Osteoblast (primary cell): Measurements from ENCODE around the gene LRP1-AS. TPM values are rescaled to one million over a fixed set of nuclear protein-coding genes. Genes with fewer than 3 reads are reported as not detected.

Experiments used
- DNase-seq: peaks from one replicate; pipeline ENCODE4 v3.0.0; 2011; ENCODE audit warnings: low spot score, mixed read lengths; ENCODE audit not compliant: insufficient read length; ENCODE audit errors: missing footprints
- H2AFZ ChIP-seq: 2 replicates; pipeline ENCODE4 v1.6.0; 2011; ENCODE audit warnings: mild to moderate bottlenecking, low read length
- H3K27ac ChIP-seq: 2 replicates; pipeline ENCODE4 v1.5.1; 2011; ENCODE audit warnings: mild to moderate bottlenecking, low read depth, low read length, moderate library complexity
- H3K27me3 ChIP-seq: 2 replicates; pipeline ENCODE4 v1.6.0; 2012; ENCODE audit warnings: mild to moderate bottlenecking, control low read depth, inconsistent platforms, low read length, moderate library complexity; ENCODE audit not compliant: insufficient read depth
- H3K36me3 ChIP-seq: 2 replicates; pipeline ENCODE4 v1.5.1; 2011; ENCODE audit warnings: mild to moderate bottlenecking, low read length, control low read depth, moderate library complexity; ENCODE audit not compliant: insufficient read depth
- H3K4me1 ChIP-seq: 2 replicates; pipeline ENCODE4 v1.5.1; 2011; ENCODE audit warnings: mild to moderate bottlenecking, low read length, control low read depth, moderate library complexity; ENCODE audit not compliant: insufficient read depth
- H3K4me2 ChIP-seq: 2 replicates; pipeline ENCODE4 v1.6.0; 2011; ENCODE audit warnings: mild to moderate bottlenecking, low read length; ENCODE audit not compliant: insufficient read depth
- H3K4me3 ChIP-seq: fragments of 200-600 bp; sonication (generic); 3 replicates; pipeline ENCODE4 v1.5.1; 2012; ENCODE audit warnings: mild to moderate bottlenecking, low read length, inconsistent platforms; ENCODE audit not compliant: insufficient read depth
- H3K79me2 ChIP-seq: 2 replicates; pipeline ENCODE4 v1.6.0; 2012; ENCODE audit warnings: mild to moderate bottlenecking, low read length, control low read depth, inconsistent platforms; ENCODE audit not compliant: insufficient read depth
- H3K9me3 ChIP-seq: 2 replicates; pipeline ENCODE4 v1.5.1; 2011; ENCODE audit warnings: low read depth, low read length, control low read depth
- H4K20me1 ChIP-seq: 2 replicates; pipeline ENCODE4 v1.6.0; 2012; ENCODE audit warnings: mild to moderate bottlenecking, low read length, control low read depth; ENCODE audit not compliant: insufficient read depth
- total RNA-seq: library from RNA; depleted of rRNA; stranded (reverse); fragments of >200 nt; gene quantifications from 2 replicates; pipeline ENCODE4 v1.2.3, GENCODE V29; 2012
- TF ChIP-seq, protein P1 (sequence below): IDR thresholded peaks from 2 replicates; pipeline ENCODE4 v1.5.1; 2011; ENCODE audit warnings: mild to moderate bottlenecking, low read depth, low read length, moderate library complexity; ENCODE audit errors: extremely low read depth

Gene LRP1-AS
- total RNA-seq, 1 donor = not detected

GRCh38 chr12:57195611-57196371 is 48.4 kb upstream of the LRP1-AS start:
- Histone ChIP-seq H3K36me3 (peaks cover 97% of the 10 kb centered on the region), H3K27me3 (no peaks in the 10 kb centered on the region), H2AFZ (no peak overlapping the region), H3K9me3 (no peaks in the 10 kb centered on the region), H3K27ac (no peak overlapping the region), H3K4me2 (no peak overlapping the region), H4K20me1 (peaks cover 57% of the 10 kb centered on the region), H3K4me3 (no peak overlapping the region), H3K79me2 (peaks cover 46% of the 10 kb centered on the region), H3K4me1 (no peaks in the 10 kb centered on the region)
- no peak for DNase-seq
- TF ChIP-seq, protein P1, sequence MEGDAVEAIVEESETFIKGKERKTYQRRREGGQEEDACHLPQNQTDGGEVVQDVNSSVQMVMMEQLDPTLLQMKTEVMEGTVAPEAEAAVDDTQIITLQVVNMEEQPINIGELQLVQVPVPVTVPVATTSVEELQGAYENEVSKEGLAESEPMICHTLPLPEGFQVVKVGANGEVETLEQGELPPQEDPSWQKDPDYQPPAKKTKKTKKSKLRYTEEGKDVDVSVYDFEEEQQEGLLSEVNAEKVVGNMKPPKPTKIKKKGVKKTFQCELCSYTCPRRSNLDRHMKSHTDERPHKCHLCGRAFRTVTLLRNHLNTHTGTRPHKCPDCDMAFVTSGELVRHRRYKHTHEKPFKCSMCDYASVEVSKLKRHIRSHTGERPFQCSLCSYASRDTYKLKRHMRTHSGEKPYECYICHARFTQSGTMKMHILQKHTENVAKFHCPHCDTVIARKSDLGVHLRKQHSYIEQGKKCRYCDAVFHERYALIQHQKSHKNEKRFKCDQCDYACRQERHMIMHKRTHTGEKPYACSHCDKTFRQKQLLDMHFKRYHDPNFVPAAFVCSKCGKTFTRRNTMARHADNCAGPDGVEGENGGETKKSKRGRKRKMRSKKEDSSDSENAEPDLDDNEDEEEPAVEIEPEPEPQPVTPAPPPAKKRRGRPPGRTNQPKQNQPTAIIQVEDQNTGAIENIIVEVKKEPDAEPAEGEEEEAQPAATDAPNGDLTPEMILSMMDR = no peak

- TF ChIP-seq, protein P1 = no peak
- Histone ChIP-seq H3K36me3 (peaks cover 98% of the 10 kb centered on the region), H3K27me3 (no peaks in the 10 kb centered on the region)
Measured at GRCh38 chr12:57195186-57195585, 47.8 kb upstream of the LRP1-AS start.

GRCh38 chr12:57194253-57194652 is 46.8 kb upstream of the LRP1-AS start:
- TF ChIP-seq, protein P1 = no peak
- H3K4me2 ChIP-seq = no peak overlapping the region
- no peaks in the 10 kb centered on the region for H3K9me3 ChIP-seq
- no peak overlapping the region for H3K27ac ChIP-seq
- H3K4me1 ChIP-seq = no peaks in the 10 kb centered on the region
- peaks cover 98% of the 10 kb centered on the region for H3K36me3 ChIP-seq
- H2AFZ ChIP-seq = no peak overlapping the region
- no peaks in the 10 kb centered on the region for H3K27me3 ChIP-seq
- H3K4me3 ChIP-seq = no peak overlapping the region
- peaks cover 57% of the 10 kb centered on the region for H4K20me1 ChIP-seq
- peaks cover 46% of the 10 kb centered on the region for H3K79me2 ChIP-seq
- DNase-seq = no peak

More at GRCh38 chr12:57195186-57195585, 47.8 kb upstream of the LRP1-AS start:
- H3K27ac ChIP-seq = no peak overlapping the region
- H4K20me1 ChIP-seq = peaks cover 54% of the 10 kb centered on the region
- peaks cover 46% of the 10 kb centered on the region for H3K79me2 ChIP-seq
- H3K9me3 ChIP-seq = no peaks in the 10 kb centered on the region
- no peak overlapping the region for H3K4me2 ChIP-seq
- no peak overlapping the region for H3K4me3 ChIP-seq
- no peaks in the 10 kb centered on the region for H3K4me1 ChIP-seq
- no peak overlapping the region for H2AFZ ChIP-seq
- no peak for DNase-seq

DNA sequence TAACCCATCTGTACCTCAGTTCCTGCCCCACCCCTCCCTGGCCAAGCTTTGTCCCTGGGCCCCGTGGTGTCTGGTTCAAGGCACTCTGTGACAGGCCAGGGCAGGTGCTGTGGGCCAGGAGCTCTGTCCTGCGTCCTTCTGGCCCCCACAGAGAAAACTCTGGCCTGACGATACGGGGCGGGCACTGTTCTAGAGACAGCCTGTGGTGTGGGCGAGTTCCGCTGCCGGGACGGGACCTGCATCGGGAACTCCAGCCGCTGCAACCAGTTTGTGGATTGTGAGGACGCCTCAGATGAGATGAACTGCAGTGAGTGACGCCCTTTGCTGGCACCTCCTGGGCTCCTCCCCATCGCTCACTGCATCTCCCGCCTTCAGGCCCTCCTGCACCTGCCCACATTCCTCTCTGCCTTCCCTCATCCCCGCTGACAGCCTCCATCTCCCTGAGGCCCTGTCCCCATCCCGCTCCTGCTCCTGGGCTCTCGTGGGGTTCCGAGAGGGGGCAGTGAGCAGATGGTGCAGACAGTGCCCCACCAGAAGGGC is 46.4 kb upstream of the LRP1-AS start:
- H3K27me3 ChIP-seq = no peaks in the 10 kb centered on the region
- no peak overlapping the region for H2AFZ ChIP-seq
- no peaks in the 10 kb centered on the region for H3K9me3 ChIP-seq
- H3K4me2 ChIP-seq = no peak overlapping the region
- no peak overlapping the region for H3K27ac ChIP-seq
- H3K79me2 ChIP-seq = peaks cover 43% of the 10 kb centered on the region
- H3K4me1 ChIP-seq = no peaks in the 10 kb centered on the region
- DNase-seq = no peak
- no peak overlapping the region for H3K4me3 ChIP-seq
- peaks cover 52% of the 10 kb centered on the region for H4K20me1 ChIP-seq
- H3K36me3 ChIP-seq = peaks cover 98% of the 10 kb centered on the region
- TF ChIP-seq, protein P1 = no peak
